ENCODE measurements around the gene KDM1A. TPM values are rescaled to one million over a fixed set of nuclear protein-coding genes. Genes with fewer than 3 reads are reported as not detected.
"Not testable (repeated sequence)": the region's sequence is repeated elsewhere in the genome, so short reads cannot be mapped to it uniquely, and the experiment has no call there.

Gene KDM1A
- total RNA-seq, 1 donor from 2014 or later: 155 TPM

GRCh38 chr1:23008901-23009300 lies 10.4 kb upstream of the KDM1A start:
- Mint-ChIP-seq H3K4me3 (no peak overlapping the region), H3K36me3 (no peaks in the 10 kb centered on the region), H3K27ac (no peak overlapping the region), H3K4me1 (ENCODE audit: unreplicated experiment) (no peaks in the 10 kb centered on the region), H3K9me3 (no peaks in the 10 kb centered on the region), H3K27me3 (peaks cover under 1% of the 10 kb centered on the region)
- no peak for TF ChIP-seq CTCF (conservative IDR thresholded peaks at IDR 0.05)
- DNase-seq (ENCODE audit: extremely low spot score, unreplicated experiment): no peak

GRCh38 chr1:23010025-23010424 lies 9.2 kb upstream of the KDM1A start:
- not testable (repeated sequence) for DNase-seq (ENCODE audit: extremely low spot score, unreplicated experiment); H3K27me3 Mint-ChIP-seq; H3K9me3 Mint-ChIP-seq; H3K4me3 Mint-ChIP-seq; H3K4me1 Mint-ChIP-seq (ENCODE audit: unreplicated experiment); H3K27ac Mint-ChIP-seq; H3K36me3 Mint-ChIP-seq

- Mint-ChIP-seq H3K4me3 (no peak overlapping the region), H3K27ac (no peak overlapping the region), H3K4me1 (ENCODE audit: unreplicated experiment) (no peaks in the 10 kb centered on the region), H3K36me3 (no peaks in the 10 kb centered on the region), H3K27me3 (no peaks in the 10 kb centered on the region), H3K9me3 (no peaks in the 10 kb centered on the region)
- TF ChIP-seq CTCF (conservative IDR thresholded peaks at IDR 0.05): no peak
- DNase-seq (ENCODE audit: extremely low spot score, unreplicated experiment): no peak
These were observed 5.6 kb upstream of the KDM1A start for GRCh38 chr1:23013657-23014056.

GRCh38 chr1:23018661-23019093 lies 591 bp upstream of the KDM1A start:
- peaks cover 13% of the 10 kb centered on the region for H3K36me3 Mint-ChIP-seq
- no peaks in the 10 kb centered on the region for H3K9me3 Mint-ChIP-seq
- DNase-seq (ENCODE audit: extremely low spot score, unreplicated experiment): no peak
- peak overlapping the region; percentile 99 for H3K4me3 Mint-ChIP-seq
- H3K27me3 Mint-ChIP-seq: no peaks in the 10 kb centered on the region
- no peak for TF ChIP-seq CTCF (conservative IDR thresholded peaks at IDR 0.05)
- peaks cover 11% of the 10 kb centered on the region for H3K4me1 Mint-ChIP-seq (ENCODE audit: unreplicated experiment)
- peak overlapping the region; percentile 93 for H3K27ac Mint-ChIP-seq

GRCh38 chr1:23019863-23020625 lies 776 bp downstream of the KDM1A start:
- peak overlapping the region; percentile 91 for H3K27ac Mint-ChIP-seq
- no peaks in the 10 kb centered on the region for H3K27me3 Mint-ChIP-seq
- peak overlapping the region; percentile 98 for H3K4me3 Mint-ChIP-seq
- TF ChIP-seq CTCF (conservative IDR thresholded peaks at IDR 0.05): no peak
- H3K4me1 Mint-ChIP-seq (ENCODE audit: unreplicated experiment): peaks cover 16% of the 10 kb centered on the region
- peaks cover 23% of the 10 kb centered on the region for H3K36me3 Mint-ChIP-seq
- DNase-seq (ENCODE audit: extremely low spot score, unreplicated experiment): peak; percentile 72
- H3K9me3 Mint-ChIP-seq: no peaks in the 10 kb centered on the region

GRCh38 chr1:23020706-23021405 lies 1.6 kb downstream of the KDM1A start:
- H3K9me3 Mint-ChIP-seq: no peaks in the 10 kb centered on the region
- no peaks in the 10 kb centered on the region for H3K27me3 Mint-ChIP-seq
- H3K36me3 Mint-ChIP-seq: peaks cover 23% of the 10 kb centered on the region
- DNase-seq (ENCODE audit: extremely low spot score, unreplicated experiment): no peak
- no peak for TF ChIP-seq CTCF (conservative IDR thresholded peaks at IDR 0.05)
- peak overlapping the region; percentile 98 for H3K4me3 Mint-ChIP-seq
- peaks cover 16% of the 10 kb centered on the region for H3K4me1 Mint-ChIP-seq (ENCODE audit: unreplicated experiment)
- H3K27ac Mint-ChIP-seq: peak overlapping the region; percentile 91
